K562 (cell line): Measurements from ENCODE around the gene PRSS57. TPM values are rescaled to one million over a fixed set of nuclear protein-coding genes. Genes with fewer than 3 reads are reported as not detected.

ENCODE experiments used
- ATAC-seq: fragments of 200-7000 bp; cut with Tn5 transposase; 3 replicates; pipeline ENCODE4 v1.9.1; 2020; ENCODE audit warnings: moderate library complexity
- BruUV-seq: library from RNA; stranded (reverse); fragments of 400-500 nt; replicated peaks from 2 replicates; lab custom pipeline; 2021; lab: Mats Ljungman, UMichigan
- CTCF ChIA-PET: fragments of 300-600 bp; formaldehyde crosslinking; extraction: SDS; loops from one replicate; lab custom pipeline; 2021; ENCODE audit warnings: low intra/inter-chr PET ratio; lab: Yijun Ruan, JAX
- POLR2A ChIA-PET: fragments of 300-600, 350-650 bp; sonication (Branson Sonifier 250); formaldehyde crosslinking; extraction: SDS; loops from one replicate; lab custom pipeline; 2021; ENCODE audit warnings: antibody characterized with exemption, inconsistent platforms; lab: Yijun Ruan, JAX
- DNase-seq, 4 experiments: peaks; one replicate each; pipeline versions ENCODE4 v3.0.0 to v3.0.0-alpha.2; 2011 to 2018; ENCODE audit warnings: low spot score in 3 of 4, mixed read lengths in 3 of 4; ENCODE audit errors: extremely low read depth in 1 of 4
- FAIRE-seq: peaks from 2 replicates; lab custom pipeline; 2011; peaks lifted over from hg19 to GRCh38; lab: Jason Lieb, UNC
- H2AFZ ChIP-seq: 2 replicates; pipeline ENCODE4 v1.6.0; 2011; ENCODE audit warnings: low read depth, low read length, control low read depth, inconsistent platforms
- H3K27ac ChIP-seq: fragments of 200-600 bp; 3 replicates; pipeline ENCODE4 v1.8.0; 2011; ENCODE audit warnings: low read depth, mild to moderate bottlenecking, control low read depth, inconsistent platforms, low read length, moderate library complexity, mixed read lengths; ENCODE audit errors: extremely low read depth
- H3K27me3 ChIP-seq, 2 experiments: fragments of 300-600 bp in 1 of 2; 2 replicates in 1 of 2; 3 replicates in 1 of 2; pipeline versions ENCODE4 v1.6.0 to v1.8.0; 2011; ENCODE audit warnings: inconsistent platforms in 2 of 2, low read length in 2 of 2, mild to moderate bottlenecking in 1 of 2, mixed read lengths in 1 of 2, moderate library complexity in 1 of 2; ENCODE audit not compliant: control insufficient read depth in 2 of 2, insufficient read depth in 2 of 2
- H3K36me3 ChIP-seq: fragments of 300-600 bp; 3 replicates; pipeline ENCODE4 v1.8.0; 2011; ENCODE audit warnings: mild to moderate bottlenecking, low read length, inconsistent platforms; ENCODE audit not compliant: control insufficient read depth, insufficient read depth
- H3K4me1 ChIP-seq, 2 experiments: fragments of 200-600 bp in 1 of 2; replicated peaks in 1 of 2; 2 replicates in 1 of 2; 3 replicates in 1 of 2; pipeline versions ENCODE4 v1.5.1 to v1.8.0; 2011; ENCODE audit warnings: inconsistent platforms in 2 of 2, low read length in 2 of 2, mild to moderate bottlenecking in 1 of 2, mixed read lengths in 1 of 2, moderate library complexity in 1 of 2; ENCODE audit not compliant: control insufficient read depth in 2 of 2, insufficient read depth in 2 of 2
- H3K4me2 ChIP-seq: 2 replicates; pipeline ENCODE4 v1.6.1; 2011; ENCODE audit warnings: low read length, control low read depth, inconsistent platforms, mixed read lengths; ENCODE audit not compliant: insufficient read depth
- H3K4me3 ChIP-seq: fragments of 200-600 bp; sonication (generic), shearing (Covaris generic); 2 replicates; pipeline ENCODE4 v1.5.1; 2016; ENCODE audit warnings: control low read depth, inconsistent platforms
- H3K79me2 ChIP-seq: fragments of 200-600 bp; 3 replicates; pipeline ENCODE4 v1.8.0; 2011; ENCODE audit warnings: low read length, inconsistent platforms; ENCODE audit not compliant: control insufficient read depth, insufficient read depth
- H3K9ac ChIP-seq, 2 experiments: 2 replicates each; pipeline versions ENCODE4 v1.6.0 to v1.6.1; 2011; ENCODE audit warnings: low read depth in 2 of 2, low read length in 2 of 2, control low read depth in 1 of 2, inconsistent platforms in 1 of 2, mild to moderate bottlenecking in 1 of 2, mixed read lengths in 1 of 2; ENCODE audit not compliant: insufficient read depth in 1 of 2
- H3K9me1 ChIP-seq: one replicate; pipeline ENCODE4 v1.6.0; 2011; ENCODE audit warnings: inconsistent platforms, mild to moderate bottlenecking, low read length, moderate library complexity; ENCODE audit not compliant: control insufficient read depth, insufficient read depth
- H3K9me3 ChIP-seq: replicated peaks from 2 replicates; pipeline ENCODE4 v1.5.1; 2011; ENCODE audit warnings: low read depth, low read length, inconsistent platforms; ENCODE audit not compliant: control insufficient read depth, insufficient read depth
- H4K20me1 ChIP-seq: replicated peaks from 2 replicates; pipeline ENCODE4 v1.6.1; 2011; ENCODE audit warnings: low read length, inconsistent platforms, mixed read lengths; ENCODE audit not compliant: control insufficient read depth, insufficient read depth
- CEBPB ChIP-seq: fragments of 450-650 bp; IDR thresholded peaks from 2 replicates; pipeline ENCODE4 v1.6.1; 2016; ENCODE audit warnings: missing genetic modification characterization, missing compliant biosample characterization
- CREBBP ChIP-seq: IDR thresholded peaks from one replicate; pipeline ENCODE4 v1.6.1; 2012; ENCODE audit warnings: low read depth, mild to moderate bottlenecking, control low read depth, inconsistent platforms, low read length
- CXXC5 ChIP-seq: fragments of 250-450 bp; sonication (Bioruptor Pico); IDR thresholded peaks from 2 replicates; pipeline ENCODE4 v1.8.0; 2022; ENCODE audit warnings: inconsistent platforms, mild to moderate bottlenecking, moderate library complexity
- ERF ChIP-seq: fragments of 450-650 bp; formaldehyde crosslinking; IDR thresholded peaks from 2 replicates; pipeline ENCODE4 v1.4.0; 2020; ENCODE audit warnings: mild to moderate bottlenecking, mixed read lengths
- ETV1 ChIP-seq: fragments of 450-650 bp; conservative IDR thresholded peaks from 2 replicates; pipeline ENCODE4 v1.6.1; 2016; ENCODE audit warnings: missing genetic modification characterization, control low read depth, low read depth, missing compliant biosample characterization
- FOXJ2 ChIP-seq: fragments of 200-800 bp; sonication (Bioruptor generic); IDR thresholded peaks from 2 replicates; pipeline ENCODE4 v1.6.1; 2016; ENCODE audit warnings: missing genetic modification characterization, missing compliant biosample characterization
- GATAD2B ChIP-seq: fragments of 450-650 bp; IDR thresholded peaks from 2 replicates; pipeline ENCODE4 v1.6.1; 2017; ENCODE audit warnings: mild to moderate bottlenecking, borderline replicate concordance
- HMGN3 ChIP-seq: IDR thresholded peaks from 2 replicates; pipeline ENCODE4 v1.6.1; 2011; ENCODE audit warnings: borderline replicate concordance, low read depth, mild to moderate bottlenecking, mixed read lengths, low read length; ENCODE audit not compliant: insufficient read length; ENCODE audit errors: extremely low read depth
- LEF1 ChIP-seq: fragments of 450-650 bp; IDR thresholded peaks from 2 replicates; pipeline ENCODE4 v1.6.1; 2016; ENCODE audit warnings: mild to moderate bottlenecking
- MCM3 ChIP-seq: fragments of 450-650 bp; IDR thresholded peaks from 2 replicates; pipeline ENCODE4 v1.6.1; 2016
- MED1 ChIP-seq: sonication (generic); formaldehyde crosslinking; IDR thresholded peaks from 2 replicates; pipeline ENCODE4 v1.8.1; 2023; ENCODE audit warnings: missing genetic modification reagents, borderline replicate concordance
- PHF20 ChIP-seq: fragments of 450-650 bp; IDR thresholded peaks from 2 replicates; pipeline ENCODE4 v1.6.1; 2018; ENCODE audit not compliant: partially characterized antibody
- SUPT5H ChIP-seq: fragments of 450-650 bp; IDR thresholded peaks from 2 replicates; pipeline ENCODE4 v1.6.1; 2016
- TRIM28 ChIP-seq: fragments of 450-650 bp; IDR thresholded peaks from 2 replicates; pipeline ENCODE4 v1.6.1; 2017
- TSC22D4 ChIP-seq: fragments of 450-650 bp; IDR thresholded peaks from 2 replicates; pipeline ENCODE4 v1.6.1; 2016; ENCODE audit warnings: missing genetic modification characterization, missing biosample characterization, control low read depth
- ZC3H11A ChIP-seq: IDR thresholded peaks from 2 replicates; pipeline ENCODE4 v1.6.1; 2012; ENCODE audit warnings: low read depth, low read length, improper control_type of control experiment
- ZNF121 ChIP-seq: sonication (generic); formaldehyde crosslinking; conservative IDR thresholded peaks from 2 replicates; pipeline ENCODE4 v1.8.0; 2022; ENCODE audit warnings: missing genetic modification reagents
- ZNF583 ChIP-seq: fragments of 250-450 bp; sonication (Bioruptor Pico); IDR thresholded peaks from 2 replicates; pipeline ENCODE4 v1.4.0; 2020
- WGBS: fragments of 100-300 bp; shearing (Covaris generic); methylation state at CpG from one replicate; pipeline ENCODE4 v1.1.6; 2016; ENCODE audit warnings: low coverage, mixed read lengths; ENCODE audit not compliant: insufficient coverage; ENCODE audit errors: missing lambda C conversion rate; 5-methylcytosine and 5-hydroxymethylcytosine counted together
- in situ Hi-C: fragments of 300-500 bp; cut with MboI; formaldehyde crosslinking; loops from 4 replicates; pipeline ENCODE4 v1.15.0; 2018; ENCODE audit warnings: inconsistent platforms, mixed read lengths
- intact Hi-C: fragments of 100-400 bp; cut with micrococcal nuclease; formaldehyde crosslinking; loops from 2 replicates; pipeline ENCODE4 v1.14.2; 2022
- polyA plus RNA-seq, 8 experiments: library from polyadenylated mRNA; depleted of rRNA in 4 of 8; stranded (reverse) in 5 of 8; unstranded in 3 of 8; fragments of >200 nt; fragmentation: Nextera tagmentation in 2 of 8; fragmentation: Illumina TruSeq in 1 of 8; extraction: Ambion mirVana in 2 of 8; extraction: Trizol in 1 of 8; gene quantifications; 2 replicates each; pipeline versions ENCODE4 v1.2.1 to v1.2.3, GENCODE V29; 2011 to 2014; ENCODE audit warnings: inconsistent platforms in 1 of 8, missing spikeins in 1 of 8
- total RNA-seq, 7 experiments: library from RNA; depleted of rRNA in 6 of 7; stranded (reverse); fragments of >200 nt in 6 of 7; fragmentation: Illumina TruSeq in 2 of 7; extraction: Trizol in 2 of 7; gene quantifications; 2 replicates each; pipeline versions ENCODE4 v1.2.1 to v1.2.3, GENCODE V29; 2011 to 2021; ENCODE audit warnings: low replicate concordance in 1 of 7
- TF ChIP-seq, protein P1 (sequence below): fragments of 250-450 bp; sonication (Bioruptor Pico); IDR thresholded peaks from 2 replicates; pipeline ENCODE4 v1.9.0; 2021; ENCODE audit warnings: mild to moderate bottlenecking
- TF ChIP-seq, protein P2 (sequence below), 2 experiments: fragments of 450-650 bp in 1 of 2; sonication (generic) in 1 of 2; formaldehyde crosslinking; conservative IDR thresholded peaks; 2 replicates each; pipeline versions ENCODE4 v1.4.0 to v1.8.1; 2020 to 2022; ENCODE audit warnings: mild to moderate bottlenecking in 1 of 2, missing genetic modification reagents in 1 of 2
- TF ChIP-seq, protein P3 (sequence below): fragments of 250-450 bp; sonication (Bioruptor Pico); IDR thresholded peaks from 2 replicates; pipeline ENCODE4 v1.8.0; 2021; ENCODE audit warnings: moderate library complexity, mild to moderate bottlenecking, inconsistent platforms

PRSS57 gene
- total and polyA plus RNA-seq, 9 of the 15 experiments (the other 6 are each of a cell fraction or from before 2014, with no cell fraction given), result 0.06 to 2.5 (median 1.3) TPM; not detected in 3

DNA sequence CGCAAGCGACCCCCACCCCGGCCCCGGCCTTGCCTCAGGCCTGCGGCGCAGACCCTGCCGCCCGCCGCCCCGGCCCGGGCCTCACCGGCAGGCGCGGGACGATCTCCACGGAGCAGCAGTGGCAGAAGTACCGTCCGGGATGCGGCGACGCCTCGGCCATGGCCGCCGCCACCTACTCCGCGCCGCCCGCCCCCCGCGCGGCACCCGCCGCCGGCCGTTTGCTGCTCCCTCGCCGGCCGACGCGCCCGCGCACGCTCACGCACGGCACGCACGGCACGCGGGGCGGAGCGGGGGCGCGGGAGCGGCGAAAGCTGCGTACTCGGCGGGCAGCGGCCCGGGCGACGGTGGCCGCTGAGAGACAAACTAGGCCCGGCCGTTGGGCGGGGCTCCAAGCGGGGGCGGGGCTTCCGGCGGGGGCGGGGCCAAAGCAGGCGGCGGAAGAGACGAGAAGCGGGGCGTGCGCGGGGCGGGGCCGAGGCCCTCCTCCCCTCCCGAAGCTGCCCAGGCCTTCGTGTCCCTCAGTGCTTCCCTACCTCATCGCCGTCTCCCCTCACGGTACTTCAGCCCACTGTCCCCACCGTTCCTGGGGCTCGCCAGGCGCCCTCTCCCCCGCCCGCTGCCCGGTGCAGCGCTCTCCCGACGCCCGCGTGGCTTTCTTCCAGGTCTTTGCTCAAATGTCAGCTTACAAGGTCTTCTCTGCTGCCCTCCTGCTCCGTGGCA lies 32.1 kb downstream of the PRSS57 start, which contains the start of gene RNF126:
Gene RNF126 (minus strand): TSS at position 253 of the 720 bp plus-strand sequence. CDS start 93 bp downstream, at position 160.
- intact Hi-C loops (no loop called here), in situ Hi-C loops (no loop called here)
- no TSS peak for BruUV-seq
- FAIRE-seq (peak; percentile 71), DNase-seq (peak; percentile 93 to 96 (median 94)), ATAC-seq (peak; percentile 83)
- peaks cover 14% of the 10 kb centered on the region for H3K9me1 ChIP-seq
- CTCF ChIA-PET, result no interaction called here
- H2AFZ ChIP-seq, result peak within 1 kb of the TSS; percentile 99
- peak within 1 kb of the TSS; percentile 97 for H3K9ac ChIP-seq
- POLR2A ChIA-PET, result interaction anchor here (0.6 to 1.0 kb wide), 7 partner anchors 8 to 530 kb away, joined by 3 to 5 read pairs (median 3); partner anchors contain the start of gene FSTL3
- H3K36me3 ChIP-seq, result peaks cover 35% of the 10 kb centered on the region; the same call in 2 of the 3 replicates
- peak within 1 kb of the TSS; percentile 98 for H3K27ac ChIP-seq
- peaks cover 21 to 61% of the 10 kb centered on the region in 2 experiments for H3K4me1 ChIP-seq
- peaks cover 12% of the 10 kb centered on the region for H3K9me3 ChIP-seq
- H3K79me2 ChIP-seq, result peaks cover 49% of the 10 kb centered on the region
- H3K27me3 ChIP-seq, result no peaks in the 10 kb centered on the region
- 9% methylated on average over 47 of the region's 97 CpGs for WGBS
- peaks cover 38% of the 10 kb centered on the region for H4K20me1 ChIP-seq
- peak within 1 kb of the TSS; percentile 88 for H3K4me2 ChIP-seq
- H3K4me3 ChIP-seq, result peak within 1 kb of the TSS; percentile 100
- TF ChIP-seq ERF (CRISPR knock-in tag), result peak; percentile 42; the same call in 1 of the 2 replicates
- peak; percentile 44; the same call in 1 of the 2 replicates for TF ChIP-seq FOXJ2 (tag)
- TF ChIP-seq TSC22D4 (tag), result no peak
- TF ChIP-seq MCM3, result no peak
- TF ChIP-seq GATAD2B, result peak; percentile 92
- TF ChIP-seq LEF1, result no peak
- TF ChIP-seq SUPT5H, result 0 out of 2 replicates have a peak, but pooled peaks have one; percentile 40
- peak; percentile 72 for TF ChIP-seq HMGN3
- no peak for TF ChIP-seq CEBPB (tag)
- TF ChIP-seq, protein P1, sequence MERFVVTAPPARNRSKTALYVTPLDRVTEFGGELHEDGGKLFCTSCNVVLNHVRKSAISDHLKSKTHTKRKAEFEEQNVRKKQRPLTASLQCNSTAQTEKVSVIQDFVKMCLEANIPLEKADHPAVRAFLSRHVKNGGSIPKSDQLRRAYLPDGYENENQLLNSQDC (CRISPR knock-in tag), result no peak
- peak; percentile 77; the same call in 1 of the 2 replicates for TF ChIP-seq TRIM28
- TF ChIP-seq CXXC5 (CRISPR knock-in tag), result peak; percentile 99
- 0 out of 2 replicates have a peak, but pooled peaks have one; percentile 79 for TF ChIP-seq MED1 (CRISPR knock-in tag)
- no peak for TF ChIP-seq CREBBP
- TF ChIP-seq, protein P2, sequence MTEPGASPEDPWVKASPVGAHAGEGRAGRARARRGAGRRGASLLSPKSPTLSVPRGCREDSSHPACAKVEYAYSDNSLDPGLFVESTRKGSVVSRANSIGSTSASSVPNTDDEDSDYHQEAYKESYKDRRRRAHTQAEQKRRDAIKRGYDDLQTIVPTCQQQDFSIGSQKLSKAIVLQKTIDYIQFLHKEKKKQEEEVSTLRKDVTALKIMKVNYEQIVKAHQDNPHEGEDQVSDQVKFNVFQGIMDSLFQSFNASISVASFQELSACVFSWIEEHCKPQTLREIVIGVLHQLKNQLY (CRISPR knock-in tag; conservative IDR thresholded peaks at IDR 0.05), result no peak
- TF ChIP-seq, protein P3, sequence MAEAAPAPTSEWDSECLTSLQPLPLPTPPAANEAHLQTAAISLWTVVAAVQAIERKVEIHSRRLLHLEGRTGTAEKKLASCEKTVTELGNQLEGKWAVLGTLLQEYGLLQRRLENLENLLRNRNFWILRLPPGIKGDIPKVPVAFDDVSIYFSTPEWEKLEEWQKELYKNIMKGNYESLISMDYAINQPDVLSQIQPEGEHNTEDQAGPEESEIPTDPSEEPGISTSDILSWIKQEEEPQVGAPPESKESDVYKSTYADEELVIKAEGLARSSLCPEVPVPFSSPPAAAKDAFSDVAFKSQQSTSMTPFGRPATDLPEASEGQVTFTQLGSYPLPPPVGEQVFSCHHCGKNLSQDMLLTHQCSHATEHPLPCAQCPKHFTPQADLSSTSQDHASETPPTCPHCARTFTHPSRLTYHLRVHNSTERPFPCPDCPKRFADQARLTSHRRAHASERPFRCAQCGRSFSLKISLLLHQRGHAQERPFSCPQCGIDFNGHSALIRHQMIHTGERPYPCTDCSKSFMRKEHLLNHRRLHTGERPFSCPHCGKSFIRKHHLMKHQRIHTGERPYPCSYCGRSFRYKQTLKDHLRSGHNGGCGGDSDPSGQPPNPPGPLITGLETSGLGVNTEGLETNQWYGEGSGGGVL (CRISPR knock-in tag), result no peak
- peak; percentile 60 for TF ChIP-seq PHF20
- no peak for TF ChIP-seq ZC3H11A
- TF ChIP-seq ETV1 (tag), result no peak
- TF ChIP-seq ZNF583, result 0 out of 2 replicates have a peak, but pooled peaks have one; percentile 16
- TF ChIP-seq ZNF121 (CRISPR knock-in tag), result 0 out of 2 replicates have a peak, but pooled peaks have one; percentile 16
